Iris pigment epithelial cell (primary cell): ENCODE measurements around the gene PLCD3.

Source experiments
- DNase-seq: peaks from one replicate; pipeline ENCODE4 v3.0.0-alpha.2; 2011; ENCODE audit warnings: low read depth

Gene PLCD3

GRCh38 chr17:45149669-45150664, 17.7 kb upstream of the PLCD3 start:
- DNase-seq, result peak; percentile 75

GRCh38 chr17:45149037-45149668, 16.8 kb upstream of the PLCD3 start:
- DNase-seq, result peak; percentile 77

- DNase-seq, result peak; percentile 100
Measured at GRCh38 chr17:45148183-45149036, 16.1 kb upstream of the PLCD3 start, which contains the start of gene HEXIM1. Gene HEXIM1 (plus strand): TSS chr17:45148475. CDS start chr17:45149191, 716 bp downstream.

GRCh38 chr17:45147581-45148182, 15.4 kb upstream of the PLCD3 start:
- peak; percentile 94 for DNase-seq

GRCh38 chr17:45146890-45147580, 14.7 kb upstream of the PLCD3 start:
- peak; percentile 92 for DNase-seq

GRCh38 chr17:45146592-45146889, 14.2 kb upstream of the PLCD3 start:
- DNase-seq, result no peak

GRCh38 chr17:45146166-45146565, 13.9 kb upstream of the PLCD3 start:
- no peak for DNase-seq

GRCh38 chr17:45145035-45145389, 12.7 kb upstream of the PLCD3 start:
- DNase-seq, result no peak

GRCh38 chr17:45144199-45145034, 12.1 kb upstream of the PLCD3 start:
- no peak for DNase-seq

- DNase-seq, result peak; percentile 90
Measured at GRCh38 chr17:45143767-45144198, 11.5 kb upstream of the PLCD3 start.

GRCh38 chr17:45143094-45143670, 10.9 kb upstream of the PLCD3 start:
- DNase-seq, result no peak

GRCh38 chr17:45139533-45139920, 7.2 kb upstream of the PLCD3 start:
- no peak for DNase-seq

- DNase-seq, result no peak
Measured at GRCh38 chr17:45138911-45139532, 6.7 kb upstream of the PLCD3 start.

GRCh38 chr17:45137561-45138305, 5.4 kb upstream of the PLCD3 start:
- DNase-seq, result no peak

GRCh38 chr17:45136846-45137560, 4.7 kb upstream of the PLCD3 start:
- DNase-seq, result no peak

GRCh38 chr17:45135978-45136791, 3.9 kb upstream of the PLCD3 start:
- DNase-seq, result no peak
